ENCODE data around the gene ISX. TPM values are rescaled to one million over a fixed set of nuclear protein-coding genes. Genes with fewer than 3 reads are reported as not detected.

Gene ISX
- total RNA-seq, 1 experiment from 2014 or later, result not detected

DNA sequence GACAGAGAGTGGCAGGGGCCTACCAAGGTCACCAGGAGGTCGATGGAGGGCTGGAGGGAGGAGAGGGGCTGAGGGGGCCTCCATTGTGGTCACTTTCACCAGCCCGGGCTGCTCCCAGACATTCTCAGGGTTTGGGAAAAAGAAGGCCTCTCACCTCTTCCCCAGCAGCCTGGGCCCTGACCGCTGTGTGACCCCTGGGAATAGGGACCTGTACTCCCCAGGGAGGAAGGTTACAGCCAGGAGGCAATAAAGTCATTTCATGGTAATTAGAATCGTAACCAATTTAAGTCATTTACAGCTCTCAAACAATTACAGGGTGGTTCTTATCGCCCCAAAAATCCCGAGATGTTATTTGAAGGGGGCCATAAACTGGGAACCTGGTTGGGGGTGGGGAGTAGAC lies 37.8 kb downstream of the ISX start:
- ATAC-seq (no peak), DNase-seq (ENCODE audit: low read depth, low spot score) (no peak)
- no peaks in the 10 kb centered on the region for H3K36me3 ChIP-seq (ENCODE audit: control insufficient read depth, insufficient read depth, low read length)
- H3K4me1 ChIP-seq (ENCODE audit: control insufficient read depth, insufficient read depth, low read length), result no peaks in the 10 kb centered on the region
- no peak for TF ChIP-seq POLR2AphosphoS5 (IDR thresholded peaks at IDR 0.05; ENCODE audit: low read depth, low read length)
- TF ChIP-seq, protein P1, sequence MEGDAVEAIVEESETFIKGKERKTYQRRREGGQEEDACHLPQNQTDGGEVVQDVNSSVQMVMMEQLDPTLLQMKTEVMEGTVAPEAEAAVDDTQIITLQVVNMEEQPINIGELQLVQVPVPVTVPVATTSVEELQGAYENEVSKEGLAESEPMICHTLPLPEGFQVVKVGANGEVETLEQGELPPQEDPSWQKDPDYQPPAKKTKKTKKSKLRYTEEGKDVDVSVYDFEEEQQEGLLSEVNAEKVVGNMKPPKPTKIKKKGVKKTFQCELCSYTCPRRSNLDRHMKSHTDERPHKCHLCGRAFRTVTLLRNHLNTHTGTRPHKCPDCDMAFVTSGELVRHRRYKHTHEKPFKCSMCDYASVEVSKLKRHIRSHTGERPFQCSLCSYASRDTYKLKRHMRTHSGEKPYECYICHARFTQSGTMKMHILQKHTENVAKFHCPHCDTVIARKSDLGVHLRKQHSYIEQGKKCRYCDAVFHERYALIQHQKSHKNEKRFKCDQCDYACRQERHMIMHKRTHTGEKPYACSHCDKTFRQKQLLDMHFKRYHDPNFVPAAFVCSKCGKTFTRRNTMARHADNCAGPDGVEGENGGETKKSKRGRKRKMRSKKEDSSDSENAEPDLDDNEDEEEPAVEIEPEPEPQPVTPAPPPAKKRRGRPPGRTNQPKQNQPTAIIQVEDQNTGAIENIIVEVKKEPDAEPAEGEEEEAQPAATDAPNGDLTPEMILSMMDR (IDR thresholded peaks at IDR 0.05), result no peak
- TF ChIP-seq, protein P2, sequence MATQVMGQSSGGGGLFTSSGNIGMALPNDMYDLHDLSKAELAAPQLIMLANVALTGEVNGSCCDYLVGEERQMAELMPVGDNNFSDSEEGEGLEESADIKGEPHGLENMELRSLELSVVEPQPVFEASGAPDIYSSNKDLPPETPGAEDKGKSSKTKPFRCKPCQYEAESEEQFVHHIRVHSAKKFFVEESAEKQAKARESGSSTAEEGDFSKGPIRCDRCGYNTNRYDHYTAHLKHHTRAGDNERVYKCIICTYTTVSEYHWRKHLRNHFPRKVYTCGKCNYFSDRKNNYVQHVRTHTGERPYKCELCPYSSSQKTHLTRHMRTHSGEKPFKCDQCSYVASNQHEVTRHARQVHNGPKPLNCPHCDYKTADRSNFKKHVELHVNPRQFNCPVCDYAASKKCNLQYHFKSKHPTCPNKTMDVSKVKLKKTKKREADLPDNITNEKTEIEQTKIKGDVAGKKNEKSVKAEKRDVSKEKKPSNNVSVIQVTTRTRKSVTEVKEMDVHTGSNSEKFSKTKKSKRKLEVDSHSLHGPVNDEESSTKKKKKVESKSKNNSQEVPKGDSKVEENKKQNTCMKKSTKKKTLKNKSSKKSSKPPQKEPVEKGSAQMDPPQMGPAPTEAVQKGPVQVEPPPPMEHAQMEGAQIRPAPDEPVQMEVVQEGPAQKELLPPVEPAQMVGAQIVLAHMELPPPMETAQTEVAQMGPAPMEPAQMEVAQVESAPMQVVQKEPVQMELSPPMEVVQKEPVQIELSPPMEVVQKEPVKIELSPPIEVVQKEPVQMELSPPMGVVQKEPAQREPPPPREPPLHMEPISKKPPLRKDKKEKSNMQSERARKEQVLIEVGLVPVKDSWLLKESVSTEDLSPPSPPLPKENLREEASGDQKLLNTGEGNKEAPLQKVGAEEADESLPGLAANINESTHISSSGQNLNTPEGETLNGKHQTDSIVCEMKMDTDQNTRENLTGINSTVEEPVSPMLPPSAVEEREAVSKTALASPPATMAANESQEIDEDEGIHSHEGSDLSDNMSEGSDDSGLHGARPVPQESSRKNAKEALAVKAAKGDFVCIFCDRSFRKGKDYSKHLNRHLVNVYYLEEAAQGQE (IDR thresholded peaks at IDR 0.05; ENCODE audit: insufficient read depth in 1 of 2, low read depth in 2 of 2, low read length in 1 of 2), result no peak
- no peak for TF ChIP-seq TCF7L2 (IDR thresholded peaks at IDR 0.05; ENCODE audit: low read depth, low read length)
- no peak for TF ChIP-seq SIN3A (IDR thresholded peaks at IDR 0.05; ENCODE audit: borderline replicate concordance, insufficient read depth, low read depth, low read length)
- intact Hi-C loops (cut with micrococcal nuclease; ENCODE audit: unreplicated experiment) (no loop called here), in situ Hi-C loops (cut with HindIII; ENCODE audit: low pct_unique_long_range_greater_than_20kb, low sequenced_read_pairs) (no loop called here)
- BruUV-seq (replicated peaks), result no TSS peak
- ChIA-PET CTCF (no interaction called here), POLR2A (no interaction called here)
- no peak overlapping the region for H3K27ac ChIP-seq (ENCODE audit: low read length)
- H3K27me3 ChIP-seq (ENCODE audit: control insufficient read depth, insufficient read depth, low read length), result no peaks in the 10 kb centered on the region
- H3K9me3 ChIP-seq (ENCODE audit: control insufficient read depth, insufficient read depth, low read depth, low read length), result no peaks in the 10 kb centered on the region
- H3K4me3 ChIP-seq (ENCODE audit: low read depth in 2 of 2, low read length in 2 of 2), result no peak overlapping the region

DNA sequence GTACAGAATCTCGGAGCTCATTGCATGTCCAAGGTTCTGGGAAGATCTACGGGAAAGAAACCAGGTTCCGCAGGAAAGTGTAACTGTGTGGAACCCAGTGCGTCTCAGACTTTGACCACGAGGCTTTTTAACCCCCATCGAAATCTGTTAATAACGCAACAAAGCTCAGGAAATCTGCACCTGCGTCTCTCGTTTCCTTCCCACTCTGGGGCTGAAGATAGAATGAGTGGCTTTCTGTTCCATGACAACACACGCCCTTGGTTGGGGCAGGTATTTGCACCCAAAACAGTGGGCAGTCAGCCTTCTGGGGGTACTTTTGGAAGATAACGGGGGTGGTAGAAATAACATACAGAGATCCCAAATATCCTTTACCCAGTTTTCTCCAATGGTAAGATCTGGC lies 38.5 kb downstream of the ISX start:
- H3K27me3 ChIP-seq (ENCODE audit: control insufficient read depth, insufficient read depth, low read length), result no peaks in the 10 kb centered on the region
- no peaks in the 10 kb centered on the region for H3K4me1 ChIP-seq (ENCODE audit: control insufficient read depth, insufficient read depth, low read length)
- no peaks in the 10 kb centered on the region for H3K36me3 ChIP-seq (ENCODE audit: control insufficient read depth, insufficient read depth, low read length)
- H3K27ac ChIP-seq (ENCODE audit: low read length), result no peak overlapping the region
- no peak for ATAC-seq
- ChIA-PET POLR2A (no interaction called here), CTCF (no interaction called here)
- in situ Hi-C loops (cut with HindIII; ENCODE audit: low pct_unique_long_range_greater_than_20kb, low sequenced_read_pairs), result no loop called here
- H3K9me3 ChIP-seq (ENCODE audit: control insufficient read depth, insufficient read depth, low read depth, low read length), result no peaks in the 10 kb centered on the region
- no peak for TF ChIP-seq POLR2AphosphoS5 (IDR thresholded peaks at IDR 0.05; ENCODE audit: low read depth, low read length)
- TF ChIP-seq, protein P2 (IDR thresholded peaks at IDR 0.05; ENCODE audit: insufficient read depth in 1 of 2, low read depth in 2 of 2, low read length in 1 of 2), result no peak
- TF ChIP-seq SIN3A (IDR thresholded peaks at IDR 0.05; ENCODE audit: borderline replicate concordance, insufficient read depth, low read depth, low read length), result no peak
- no peak for TF ChIP-seq TCF7L2 (IDR thresholded peaks at IDR 0.05; ENCODE audit: low read depth, low read length)
- TF ChIP-seq, protein P1 (IDR thresholded peaks at IDR 0.05), result no peak
- no peak overlapping the region for H3K4me3 ChIP-seq (ENCODE audit: low read depth in 2 of 2, low read length in 2 of 2)
- DNase-seq (ENCODE audit: low read depth, low spot score), result no peak
- BruUV-seq (replicated peaks), result no TSS peak
- intact Hi-C loops (cut with micrococcal nuclease; ENCODE audit: unreplicated experiment), result no loop called here
